B cell (primary cell): ENCODE measurements around the gene PRRT4. TPM values are rescaled to one million over a fixed set of nuclear protein-coding genes. Genes with fewer than 3 reads are reported as not detected.
A peak's percentile ranks its signal among the peaks of the same experiment; 100 is the strongest.

Source experiments
- ATAC-seq: fragments of 200-7000 bp; cut with Tn5 transposase; one replicate; pipeline ENCODE4 v1.10.0; 2021; ENCODE audit warnings: low read depth, mild to moderate bottlenecking, moderate number of reproducible peaks, moderate library complexity
- CTCF ChIA-PET: fragments of 350-600 bp; sonication (Branson Sonifier 250); formaldehyde crosslinking; loops from one replicate; lab custom pipeline; 2021; ENCODE audit warnings: antibody characterized with exemption, inconsistent platforms; lab: Charles Lee
- POLR2A ChIA-PET: fragments of 350-600 bp; sonication (Branson Sonifier 250); formaldehyde crosslinking; loops from one replicate; lab custom pipeline; 2021; ENCODE audit warnings: antibody characterized with exemption; lab: Charles Lee
- DNase-seq: peaks from one replicate; pipeline ENCODE4 v3.0.0; 2013
- H2AFZ ChIP-seq: 2 replicates; pipeline ENCODE4 v1.6.1; 2012; ENCODE audit warnings: mild to moderate bottlenecking, low read depth, low read length; ENCODE audit not compliant: insufficient read depth, poor library complexity, severe bottlenecking
- H3K27ac ChIP-seq, 2 donors: 1 replicate in 1 of 2; 2 replicates in 1 of 2; pipeline ENCODE4 v1.5.1; 2012 to 2013; ENCODE audit warnings: low read length in 2 of 2, mild to moderate bottlenecking in 2 of 2, moderate library complexity in 1 of 2
- H3K27me3 ChIP-seq, 4 experiments: fragments of 200-600 bp in 1 of 4; sonication (generic) in 1 of 4; replicated peaks in 1 of 4; 1 replicate in 2 of 4; 2 replicates in 2 of 4; pipeline versions ENCODE4 v1.6.1 to v1.7.0; 2013 to 2016; ENCODE audit warnings: low read length in 3 of 4, mild to moderate bottlenecking in 2 of 4, mixed read lengths in 1 of 4, moderate library complexity in 1 of 4; ENCODE audit not compliant: insufficient read depth in 4 of 4, control insufficient read depth in 3 of 4; ENCODE audit errors: control extremely low read depth in 1 of 4
- H3K36me3 ChIP-seq, 2 experiments: replicated peaks in 1 of 2; 1 replicate in 1 of 2; 2 replicates in 1 of 2; pipeline versions ENCODE4 v1.6.1 to v1.7.1; 2013; ENCODE audit warnings: low read length in 1 of 2; ENCODE audit not compliant: insufficient read depth in 2 of 2, control insufficient read depth in 1 of 2; ENCODE audit errors: control extremely low read depth in 1 of 2, extremely low read depth in 1 of 2
- H3K4me1 ChIP-seq, 2 donors: fragments of 200-600 bp in 1 of 2; sonication (generic) in 1 of 2; 1 replicate in 1 of 2; 2 replicates in 1 of 2; pipeline versions ENCODE4 v1.5.1 to v1.6.1; 2013 to 2017; ENCODE audit warnings: low read length in 2 of 2; ENCODE audit not compliant: control insufficient read depth in 2 of 2, insufficient read depth in 2 of 2
- H3K4me2 ChIP-seq: replicated peaks from 2 replicates; pipeline ENCODE3; 2012; ENCODE audit warnings: mild to moderate bottlenecking, low read depth, low read length; ENCODE audit not compliant: poor library complexity, severe bottlenecking
- H3K4me3 ChIP-seq, 5 experiments: fragments of 200-600 bp in 1 of 5; sonication (generic) in 1 of 5; 1 replicate in 3 of 5; 2 replicates in 2 of 5; pipeline versions ENCODE4 v1.5.1 to v1.7.0; 2011 to 2016; ENCODE audit warnings: low read length in 4 of 5, mild to moderate bottlenecking in 4 of 5, low read depth in 2 of 5, control low read depth in 1 of 5, moderate library complexity in 1 of 5; ENCODE audit not compliant: insufficient read depth in 1 of 5; ENCODE audit errors: control extremely low read depth in 1 of 5, extremely low read depth in 1 of 5
- H3K79me2 ChIP-seq: fragments of 200-600 bp; sonication (generic); one replicate; pipeline ENCODE4 v1.6.0; 2016; ENCODE audit warnings: low read length; ENCODE audit not compliant: control insufficient read depth, insufficient read depth
- H3K9ac ChIP-seq: fragments of 200-600 bp; sonication (generic); 2 replicates; pipeline ENCODE4 v1.6.1; 2017; ENCODE audit warnings: mild to moderate bottlenecking, low read length, moderate library complexity
- H3K9me3 ChIP-seq, 3 donors: one replicate each; pipeline versions ENCODE4 v1.6.1 to v1.7.1; 2013; ENCODE audit warnings: low read length in 2 of 3; ENCODE audit not compliant: control insufficient read depth in 2 of 3, insufficient read depth in 1 of 3; ENCODE audit errors: control extremely low read depth in 1 of 3
- H4K20me1 ChIP-seq: 2 replicates; pipeline ENCODE4 v1.6.0; 2012; ENCODE audit warnings: mild to moderate bottlenecking, low read length; ENCODE audit not compliant: insufficient read depth, control insufficient read depth, poor library complexity, severe bottlenecking
- H3K27ac Mint-ChIP-seq: one replicate; pipeline ENCODE4 v1.8.0; 2021; ENCODE audit warnings: mixed read lengths
- H3K27me3 Mint-ChIP-seq: one replicate; pipeline ENCODE4 v1.8.0; 2021; ENCODE audit warnings: mixed read lengths
- H3K4me1 Mint-ChIP-seq: one replicate; pipeline ENCODE4 v1.8.0; 2021; ENCODE audit warnings: mixed read lengths
- H3K4me3 Mint-ChIP-seq: one replicate; pipeline ENCODE4 v1.8.0; 2021; ENCODE audit warnings: mixed read lengths
- H3K9me3 Mint-ChIP-seq: one replicate; pipeline ENCODE4 v1.8.0; 2022; ENCODE audit warnings: mixed read lengths; ENCODE audit not compliant: insufficient read depth
- EZH2 ChIP-seq: IDR thresholded peaks from 2 replicates; pipeline ENCODE4 v1.6.1; 2012; ENCODE audit warnings: borderline replicate concordance, low read depth, mild to moderate bottlenecking, moderate library complexity, low read length; ENCODE audit not compliant: insufficient read depth, poor library complexity, severe bottlenecking
- WGBS: methylation state at CpG from one replicate; pipeline ENCODE4 v1.1.5; 2013; ENCODE audit warnings: missing lambda C conversion rate; ENCODE audit not compliant: insufficient coverage; 5-methylcytosine and 5-hydroxymethylcytosine counted together
- intact Hi-C: fragments of 100-400 bp; cut with micrococcal nuclease; formaldehyde crosslinking; loops from one replicate; pipeline ENCODE4 v1.10.0; 2022
- polyA plus RNA-seq: library from polyadenylated mRNA; depleted of rRNA; stranded (reverse); fragments of >200 nt; gene quantifications from 2 replicates; pipeline ENCODE4 v1.2.3, GENCODE V29; 2012
- total RNA-seq, 2 donors: library from RNA; stranded (reverse); fragments of 120-200 nt in 1 of 2; gene quantifications; 1 replicate in 1 of 2; 2 replicates in 1 of 2; pipeline versions ENCODE4 v1.2.3 to v1.2.4, GENCODE V29; 2013 to 2022
- TF ChIP-seq, protein P1 (sequence below): fragments of 200-600 bp; IDR thresholded peaks from one replicate; pipeline ENCODE4 v1.8.0; 2022; ENCODE audit warnings: antibody characterized with exemption, mild to moderate bottlenecking

The PRRT4 gene
- total and polyA plus RNA-seq, 2 donors (not counting 1 experiment from before 2014, with no cell fraction given), result 0.04 to 0.20 TPM

- ChIA-PET POLR2A (no interaction called here), CTCF (interaction anchor here (0.9 to 23.4 kb wide), 5 partner anchors 8 to 54 kb away, joined by 4 to 331 read pairs (median 12); no protein-coding TSS in a partner anchor)
- H3K27ac Mint-ChIP-seq, result peak overlapping the region; percentile 78
- peaks cover 21 to 59% of the 10 kb centered on the region in 2 donors for H3K4me1 ChIP-seq
- H3K27ac ChIP-seq, result peak overlapping the region in 1 of 2 donors; percentile 13
- peak overlapping the region in 1 of 5 experiments; percentile 34 for H3K4me3 ChIP-seq
- H3K4me3 Mint-ChIP-seq, result peak overlapping the region; percentile 83
- no peaks in the 10 kb centered on the region for H3K9me3 ChIP-seq
- H3K27me3 ChIP-seq, result no peaks in the 10 kb centered on the region
- no peak for TF ChIP-seq EZH2
- TF ChIP-seq, protein P1, sequence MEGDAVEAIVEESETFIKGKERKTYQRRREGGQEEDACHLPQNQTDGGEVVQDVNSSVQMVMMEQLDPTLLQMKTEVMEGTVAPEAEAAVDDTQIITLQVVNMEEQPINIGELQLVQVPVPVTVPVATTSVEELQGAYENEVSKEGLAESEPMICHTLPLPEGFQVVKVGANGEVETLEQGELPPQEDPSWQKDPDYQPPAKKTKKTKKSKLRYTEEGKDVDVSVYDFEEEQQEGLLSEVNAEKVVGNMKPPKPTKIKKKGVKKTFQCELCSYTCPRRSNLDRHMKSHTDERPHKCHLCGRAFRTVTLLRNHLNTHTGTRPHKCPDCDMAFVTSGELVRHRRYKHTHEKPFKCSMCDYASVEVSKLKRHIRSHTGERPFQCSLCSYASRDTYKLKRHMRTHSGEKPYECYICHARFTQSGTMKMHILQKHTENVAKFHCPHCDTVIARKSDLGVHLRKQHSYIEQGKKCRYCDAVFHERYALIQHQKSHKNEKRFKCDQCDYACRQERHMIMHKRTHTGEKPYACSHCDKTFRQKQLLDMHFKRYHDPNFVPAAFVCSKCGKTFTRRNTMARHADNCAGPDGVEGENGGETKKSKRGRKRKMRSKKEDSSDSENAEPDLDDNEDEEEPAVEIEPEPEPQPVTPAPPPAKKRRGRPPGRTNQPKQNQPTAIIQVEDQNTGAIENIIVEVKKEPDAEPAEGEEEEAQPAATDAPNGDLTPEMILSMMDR, result no peak
- peaks cover 14% of the 10 kb centered on the region for H4K20me1 ChIP-seq
- no peaks in the 10 kb centered on the region for H3K79me2 ChIP-seq
- H3K4me2 ChIP-seq, result peak overlapping the region; percentile 97
- no peak overlapping the region for H2AFZ ChIP-seq
- no peaks in the 10 kb centered on the region for H3K27me3 Mint-ChIP-seq
- H3K9me3 Mint-ChIP-seq, result no peaks in the 10 kb centered on the region
- no peak for ATAC-seq
- H3K9ac ChIP-seq, result no peak overlapping the region
- 64% methylated on average over 14 of the region's 17 CpGs for WGBS
- H3K4me1 Mint-ChIP-seq, result peaks cover 47% of the 10 kb centered on the region
- intact Hi-C loops, result loop anchor here (5.0 kb wide), 2 partner anchors 64 to 126 kb away; partner anchors contain the start of gene RBM28
- DNase-seq, result peak; percentile 35
- H3K36me3 ChIP-seq, result peaks cover 0 to 8% of the 10 kb centered on the region in 2 experiments
Measured at GRCh38 chr7:128406314-128407232, 45.1 kb upstream of the PRRT4 start.
